Measurements from ENCODE around the gene FNIP1. TPM values are rescaled to one million over a fixed set of nuclear protein-coding genes. Genes with fewer than 3 reads are reported as not detected.

Gene FNIP1
- total and polyA plus RNA-seq, 2 of the 13 experiments (the other 11 are each of a cell fraction or from before 2014, with no cell fraction given) = 10.9 to 29.3 TPM

DNA sequence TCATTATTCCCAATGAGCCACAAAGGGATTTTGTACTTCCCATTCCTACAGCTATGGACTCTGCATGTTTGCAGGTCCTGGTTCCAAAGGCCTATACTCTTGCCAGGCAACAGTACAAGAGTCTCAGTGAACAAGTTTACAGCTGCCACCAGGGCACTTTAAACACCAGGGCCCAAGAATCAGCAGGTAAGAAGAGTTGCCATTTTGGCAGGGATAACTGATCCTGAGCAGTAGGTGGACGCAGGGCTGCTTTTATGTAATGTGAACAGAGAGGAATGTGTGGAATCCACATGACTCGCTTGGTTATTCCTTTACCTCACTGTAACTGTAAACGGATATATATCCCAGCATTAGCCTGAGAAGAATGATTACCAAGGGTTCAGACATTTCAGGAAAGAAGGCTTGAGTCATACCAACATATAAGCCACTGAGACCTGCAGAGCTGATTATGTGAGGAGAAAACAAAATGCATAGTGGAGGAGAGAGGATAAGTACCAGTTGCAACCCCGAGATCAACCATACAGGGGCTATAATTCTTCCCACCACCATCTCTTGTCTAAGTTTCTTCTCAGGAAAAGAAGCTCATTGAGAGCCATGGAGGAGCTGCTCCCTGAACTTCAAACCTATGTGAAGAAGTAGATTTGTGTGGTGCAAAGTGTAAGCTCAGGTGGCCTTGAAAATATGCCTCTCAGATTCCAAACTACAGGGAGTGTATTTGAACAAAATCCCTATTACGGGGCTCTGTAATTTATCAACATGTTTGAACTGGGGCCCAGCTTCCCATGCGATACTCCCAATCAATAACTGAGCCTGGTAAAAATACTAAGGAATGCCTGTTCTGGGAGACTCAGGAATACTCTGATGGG lies 186.4 kb downstream of the FNIP1 start (continued):
- TF ChIP-seq, protein P1, sequence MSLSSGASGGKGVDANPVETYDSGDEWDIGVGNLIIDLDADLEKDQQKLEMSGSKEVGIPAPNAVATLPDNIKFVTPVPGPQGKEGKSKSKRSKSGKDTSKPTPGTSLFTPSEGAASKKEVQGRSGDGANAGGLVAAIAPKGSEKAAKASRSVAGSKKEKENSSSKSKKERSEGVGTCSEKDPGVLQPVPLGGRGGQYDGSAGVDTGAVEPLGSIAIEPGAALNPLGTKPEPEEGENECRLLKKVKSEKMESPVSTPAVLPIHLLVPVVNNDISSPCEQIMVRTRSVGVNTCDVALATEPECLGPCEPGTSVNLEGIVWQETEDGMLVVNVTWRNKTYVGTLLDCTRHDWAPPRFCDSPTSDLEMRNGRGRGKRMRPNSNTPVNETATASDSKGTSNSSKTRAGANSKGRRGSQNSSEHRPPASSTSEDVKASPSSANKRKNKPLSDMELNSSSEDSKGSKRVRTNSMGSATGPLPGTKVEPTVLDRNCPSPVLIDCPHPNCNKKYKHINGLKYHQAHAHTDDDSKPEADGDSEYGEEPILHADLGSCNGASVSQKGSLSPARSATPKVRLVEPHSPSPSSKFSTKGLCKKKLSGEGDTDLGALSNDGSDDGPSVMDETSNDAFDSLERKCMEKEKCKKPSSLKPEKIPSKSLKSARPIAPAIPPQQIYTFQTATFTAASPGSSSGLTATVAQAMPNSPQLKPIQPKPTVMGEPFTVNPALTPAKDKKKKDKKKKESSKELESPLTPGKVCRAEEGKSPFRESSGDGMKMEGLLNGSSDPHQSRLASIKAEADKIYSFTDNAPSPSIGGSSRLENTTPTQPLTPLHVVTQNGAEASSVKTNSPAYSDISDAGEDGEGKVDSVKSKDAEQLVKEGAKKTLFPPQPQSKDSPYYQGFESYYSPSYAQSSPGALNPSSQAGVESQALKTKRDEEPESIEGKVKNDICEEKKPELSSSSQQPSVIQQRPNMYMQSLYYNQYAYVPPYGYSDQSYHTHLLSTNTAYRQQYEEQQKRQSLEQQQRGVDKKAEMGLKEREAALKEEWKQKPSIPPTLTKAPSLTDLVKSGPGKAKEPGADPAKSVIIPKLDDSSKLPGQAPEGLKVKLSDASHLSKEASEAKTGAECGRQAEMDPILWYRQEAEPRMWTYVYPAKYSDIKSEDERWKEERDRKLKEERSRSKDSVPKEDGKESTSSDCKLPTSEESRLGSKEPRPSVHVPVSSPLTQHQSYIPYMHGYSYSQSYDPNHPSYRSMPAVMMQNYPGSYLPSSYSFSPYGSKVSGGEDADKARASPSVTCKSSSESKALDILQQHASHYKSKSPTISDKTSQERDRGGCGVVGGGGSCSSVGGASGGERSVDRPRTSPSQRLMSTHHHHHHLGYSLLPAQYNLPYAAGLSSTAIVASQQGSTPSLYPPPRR (CRISPR knock-in tag; IDR thresholded peaks at IDR 0.05; ENCODE audit: borderline replicate concordance) = peak; percentile 73
- TF ChIP-seq HMG20A (CRISPR knock-in tag; IDR thresholded peaks at IDR 0.05; ENCODE audit: borderline replicate concordance) (no peak; the same call in 1 of the 2 replicates), GATAD2A (CRISPR knock-in tag; IDR thresholded peaks at IDR 0.05) (peak; percentile 86), TEAD3 (CRISPR knock-in tag; optimal IDR thresholded peaks at IDR 0.05; ENCODE audit: borderline replicate concordance) (peak; percentile 96), RORA (CRISPR knock-in tag; IDR thresholded peaks at IDR 0.05) (no peak), ZNF33A (CRISPR knock-in tag; IDR thresholded peaks at IDR 0.05; ENCODE audit: borderline replicate concordance) (no peak), ARNT (IDR thresholded peaks at IDR 0.05) (no peak), ZFP90 (CRISPR knock-in tag; IDR thresholded peaks at IDR 0.05; ENCODE audit: borderline replicate concordance) (no peak), STAG1 (CRISPR knock-in tag; IDR thresholded peaks at IDR 0.05) (no peak), ZNF547 (CRISPR knock-in tag; IDR thresholded peaks at IDR 0.05) (no peak)
- TF ChIP-seq, protein P2, sequence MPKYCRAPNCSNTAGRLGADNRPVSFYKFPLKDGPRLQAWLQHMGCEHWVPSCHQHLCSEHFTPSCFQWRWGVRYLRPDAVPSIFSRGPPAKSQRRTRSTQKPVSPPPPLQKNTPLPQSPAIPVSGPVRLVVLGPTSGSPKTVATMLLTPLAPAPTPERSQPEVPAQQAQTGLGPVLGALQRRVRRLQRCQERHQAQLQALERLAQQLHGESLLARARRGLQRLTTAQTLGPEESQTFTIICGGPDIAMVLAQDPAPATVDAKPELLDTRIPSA (CRISPR knock-in tag; IDR thresholded peaks at IDR 0.05; ENCODE audit: borderline replicate concordance) = no peak
- TF ChIP-seq, protein P3, sequence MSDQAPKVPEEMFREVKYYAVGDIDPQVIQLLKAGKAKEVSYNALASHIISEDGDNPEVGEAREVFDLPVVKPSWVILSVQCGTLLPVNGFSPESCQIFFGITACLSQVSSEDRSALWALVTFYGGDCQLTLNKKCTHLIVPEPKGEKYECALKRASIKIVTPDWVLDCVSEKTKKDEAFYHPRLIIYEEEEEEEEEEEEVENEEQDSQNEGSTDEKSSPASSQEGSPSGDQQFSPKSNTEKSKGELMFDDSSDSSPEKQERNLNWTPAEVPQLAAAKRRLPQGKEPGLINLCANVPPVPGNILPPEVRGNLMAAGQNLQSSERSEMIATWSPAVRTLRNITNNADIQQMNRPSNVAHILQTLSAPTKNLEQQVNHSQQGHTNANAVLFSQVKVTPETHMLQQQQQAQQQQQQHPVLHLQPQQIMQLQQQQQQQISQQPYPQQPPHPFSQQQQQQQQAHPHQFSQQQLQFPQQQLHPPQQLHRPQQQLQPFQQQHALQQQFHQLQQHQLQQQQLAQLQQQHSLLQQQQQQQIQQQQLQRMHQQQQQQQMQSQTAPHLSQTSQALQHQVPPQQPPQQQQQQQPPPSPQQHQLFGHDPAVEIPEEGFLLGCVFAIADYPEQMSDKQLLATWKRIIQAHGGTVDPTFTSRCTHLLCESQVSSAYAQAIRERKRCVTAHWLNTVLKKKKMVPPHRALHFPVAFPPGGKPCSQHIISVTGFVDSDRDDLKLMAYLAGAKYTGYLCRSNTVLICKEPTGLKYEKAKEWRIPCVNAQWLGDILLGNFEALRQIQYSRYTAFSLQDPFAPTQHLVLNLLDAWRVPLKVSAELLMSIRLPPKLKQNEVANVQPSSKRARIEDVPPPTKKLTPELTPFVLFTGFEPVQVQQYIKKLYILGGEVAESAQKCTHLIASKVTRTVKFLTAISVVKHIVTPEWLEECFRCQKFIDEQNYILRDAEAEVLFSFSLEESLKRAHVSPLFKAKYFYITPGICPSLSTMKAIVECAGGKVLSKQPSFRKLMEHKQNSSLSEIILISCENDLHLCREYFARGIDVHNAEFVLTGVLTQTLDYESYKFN (CRISPR knock-in tag; conservative IDR thresholded peaks at IDR 0.05) = peak; percentile 94
- TF ChIP-seq, protein P4, sequence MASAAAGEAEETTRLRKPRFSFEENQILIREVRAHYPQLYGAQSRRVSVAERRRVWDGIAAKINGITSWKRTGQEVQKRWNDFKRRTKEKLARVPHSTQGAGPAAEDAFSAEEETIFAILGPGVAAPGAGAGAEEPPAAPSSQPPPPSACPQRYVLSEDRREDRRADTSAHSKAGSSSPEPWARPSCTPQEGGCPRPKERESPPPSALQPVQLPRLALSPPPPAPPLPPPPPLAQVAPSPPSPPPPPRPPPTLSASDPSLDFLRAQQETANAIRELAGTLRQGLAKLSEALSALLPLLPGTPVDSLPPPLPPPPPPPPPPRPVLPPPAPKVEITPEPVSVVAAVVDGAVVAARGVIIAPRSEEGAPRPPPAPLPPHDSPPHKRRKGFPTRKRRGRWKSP (CRISPR knock-in tag; IDR thresholded peaks at IDR 0.05) = 0 out of 2 replicates have a peak, but pooled peaks have one; percentile 48
- TF ChIP-seq, protein P5, sequence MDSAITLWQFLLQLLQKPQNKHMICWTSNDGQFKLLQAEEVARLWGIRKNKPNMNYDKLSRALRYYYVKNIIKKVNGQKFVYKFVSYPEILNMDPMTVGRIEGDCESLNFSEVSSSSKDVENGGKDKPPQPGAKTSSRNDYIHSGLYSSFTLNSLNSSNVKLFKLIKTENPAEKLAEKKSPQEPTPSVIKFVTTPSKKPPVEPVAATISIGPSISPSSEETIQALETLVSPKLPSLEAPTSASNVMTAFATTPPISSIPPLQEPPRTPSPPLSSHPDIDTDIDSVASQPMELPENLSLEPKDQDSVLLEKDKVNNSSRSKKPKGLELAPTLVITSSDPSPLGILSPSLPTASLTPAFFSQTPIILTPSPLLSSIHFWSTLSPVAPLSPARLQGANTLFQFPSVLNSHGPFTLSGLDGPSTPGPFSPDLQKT (CRISPR knock-in tag; IDR thresholded peaks at IDR 0.05; ENCODE audit: borderline replicate concordance) = no peak
- TF ChIP-seq, protein P6, sequence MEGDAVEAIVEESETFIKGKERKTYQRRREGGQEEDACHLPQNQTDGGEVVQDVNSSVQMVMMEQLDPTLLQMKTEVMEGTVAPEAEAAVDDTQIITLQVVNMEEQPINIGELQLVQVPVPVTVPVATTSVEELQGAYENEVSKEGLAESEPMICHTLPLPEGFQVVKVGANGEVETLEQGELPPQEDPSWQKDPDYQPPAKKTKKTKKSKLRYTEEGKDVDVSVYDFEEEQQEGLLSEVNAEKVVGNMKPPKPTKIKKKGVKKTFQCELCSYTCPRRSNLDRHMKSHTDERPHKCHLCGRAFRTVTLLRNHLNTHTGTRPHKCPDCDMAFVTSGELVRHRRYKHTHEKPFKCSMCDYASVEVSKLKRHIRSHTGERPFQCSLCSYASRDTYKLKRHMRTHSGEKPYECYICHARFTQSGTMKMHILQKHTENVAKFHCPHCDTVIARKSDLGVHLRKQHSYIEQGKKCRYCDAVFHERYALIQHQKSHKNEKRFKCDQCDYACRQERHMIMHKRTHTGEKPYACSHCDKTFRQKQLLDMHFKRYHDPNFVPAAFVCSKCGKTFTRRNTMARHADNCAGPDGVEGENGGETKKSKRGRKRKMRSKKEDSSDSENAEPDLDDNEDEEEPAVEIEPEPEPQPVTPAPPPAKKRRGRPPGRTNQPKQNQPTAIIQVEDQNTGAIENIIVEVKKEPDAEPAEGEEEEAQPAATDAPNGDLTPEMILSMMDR (CRISPR knock-in tag; IDR thresholded peaks at IDR 0.05) = no peak

Measured in HepG2 (cell line).